ENCODE results near the gene RALGAPA2. TPM values are rescaled to one million over a fixed set of nuclear protein-coding genes. Genes with fewer than 3 reads are reported as not detected.

RALGAPA2 gene
- total RNA-seq, 4 donors from 2014 or later: 54.3 to 67.6 (median 60.3) TPM

- Histone ChIP-seq H3K27ac (no peak overlapping the region), H3K9me3 (no peaks in the 10 kb centered on the region), H3K36me3 (peaks cover 0 to 8% (median 0%) of the 10 kb centered on the region in 3 donors), H3K27me3 (no peaks in the 10 kb centered on the region), H3K4me3 (no peak overlapping the region), H3K4me1 (peaks cover 0 to 21% (median 0%) of the 10 kb centered on the region in 4 donors)
- no peak for DNase-seq
- TF ChIP-seq CTCF (IDR thresholded peaks at IDR 0.05): no peak
- TF ChIP-seq POLR2A (IDR thresholded peaks at IDR 0.05): no peak
Measured at GRCh38 chr20:20553541-20553940, 158.9 kb downstream of the RALGAPA2 start.

GRCh38 chr20:20552076-20552475 lies 160.4 kb downstream of the RALGAPA2 start:
- H3K4me1 ChIP-seq: peaks cover 0 to 31% (median 2%) of the 10 kb centered on the region in 4 donors

GRCh38 chr20:20551409-20551808 lies 161.0 kb downstream of the RALGAPA2 start:
- Histone ChIP-seq H3K4me3 (no peak overlapping the region), H3K4me1 (peaks cover 0 to 31% (median 2%) of the 10 kb centered on the region in 4 donors), H3K27me3 (no peaks in the 10 kb centered on the region), H3K27ac (no peak overlapping the region), H3K36me3 (peaks cover 0 to 10% (median 0%) of the 10 kb centered on the region in 3 donors), H3K9me3 (no peaks in the 10 kb centered on the region)
- TF ChIP-seq CTCF (IDR thresholded peaks at IDR 0.05): no peak
- no peak for DNase-seq

More at GRCh38 chr20:20552076-20552475, 160.4 kb downstream of the RALGAPA2 start:
- DNase-seq: no peak
- no peaks in the 10 kb centered on the region for H3K27me3 ChIP-seq
- TF ChIP-seq POLR2A (IDR thresholded peaks at IDR 0.05) (no peak), CTCF (IDR thresholded peaks at IDR 0.05) (no peak)
- peaks cover 0 to 8% (median 0%) of the 10 kb centered on the region in 3 donors for H3K36me3 ChIP-seq
- H3K9me3 ChIP-seq: no peaks in the 10 kb centered on the region
- H3K27ac ChIP-seq: no peak overlapping the region
- H3K4me3 ChIP-seq: no peak overlapping the region

GRCh38 chr20:20549704-20550103 lies 162.7 kb downstream of the RALGAPA2 start:
- no peaks in the 10 kb centered on the region for H3K9me3 ChIP-seq
- H3K4me1 ChIP-seq: peaks cover 0 to 31% (median 2%) of the 10 kb centered on the region in 4 donors
- H3K36me3 ChIP-seq: peaks cover 0 to 21% (median 0%) of the 10 kb centered on the region in 3 donors
- H3K27ac ChIP-seq: no peak overlapping the region
- no peaks in the 10 kb centered on the region for H3K27me3 ChIP-seq
- no peak overlapping the region for H3K4me3 ChIP-seq
- no peak for DNase-seq
- TF ChIP-seq CTCF (IDR thresholded peaks at IDR 0.05) (no peak), POLR2A (IDR thresholded peaks at IDR 0.05) (no peak)

GRCh38 chr20:20549267-20549612 lies 163.2 kb downstream of the RALGAPA2 start:
- Histone ChIP-seq H3K9me3 (no peaks in the 10 kb centered on the region), H3K27me3 (no peaks in the 10 kb centered on the region), H3K27ac (no peak overlapping the region), H3K4me3 (no peak overlapping the region), H3K4me1 (peaks cover 0 to 31% (median 2%) of the 10 kb centered on the region in 4 donors), H3K36me3 (peaks cover 0 to 21% (median 0%) of the 10 kb centered on the region in 3 donors)
- no peak for DNase-seq
- no peak for TF ChIP-seq POLR2A (IDR thresholded peaks at IDR 0.05)
- TF ChIP-seq CTCF (IDR thresholded peaks at IDR 0.05): no peak

All from Peyer's patch (tissue), 4 donors.